ENCODE results near the gene TAF11L5. TPM values are rescaled to one million over a fixed set of nuclear protein-coding genes. Genes with fewer than 3 reads are reported as not detected.
"Not testable (repeated sequence)": the region's sequence is repeated elsewhere in the genome, so short reads cannot be mapped to it uniquely, and the experiment has no call there.

The TAF11L5 gene
- total and polyA plus RNA-seq, 2 of the 4 experiments (the other 2 are of a cell fraction): not detected

DNA sequence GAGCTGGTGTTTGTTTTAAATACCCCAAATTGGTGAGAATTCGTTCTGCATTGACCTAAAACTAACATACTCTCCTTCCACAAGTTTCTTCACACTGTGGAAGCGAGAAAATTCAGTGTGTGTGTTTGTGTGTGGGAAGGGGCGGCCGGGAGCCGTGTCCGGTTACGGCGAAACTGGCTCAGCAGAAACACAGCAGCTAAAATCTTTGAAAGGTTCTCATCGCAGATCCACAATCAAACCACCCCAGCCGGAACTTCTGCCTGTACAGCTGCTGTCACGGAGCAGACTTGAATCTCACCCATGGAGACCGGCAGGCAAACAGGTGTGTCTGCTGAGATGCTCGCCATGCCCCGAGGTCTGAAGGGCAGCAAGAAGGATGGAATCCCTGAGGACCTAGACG is 7.0 kb upstream of the TAF11L5 start, which contains the start of gene TAF11L3:
TSS of gene TAF11L3 (plus strand) at position 301 of the 400 bp plus-strand sequence.
- H3K56ac ChIP-seq (ENCODE audit: extremely low read depth, insufficient read depth, low read length); H2BK120ac ChIP-seq (ENCODE audit: low read depth, low read length); H4K5ac ChIP-seq (ENCODE audit: low read depth, low read length); H3K4me2 ChIP-seq (ENCODE audit: low read depth, low read length); dilution Hi-C loops (cut with HindIII; ENCODE audit: low sequenced_read_pairs, unreplicated experiment); H3K4me1 ChIP-seq (ENCODE audit: control insufficient read depth, insufficient read depth, low read length); BruUV-seq (replicated peaks); H3K4ac ChIP-seq (ENCODE audit: low read depth, low read length); H2AK9ac ChIP-seq (replicated peaks; ENCODE audit: low read depth, low read length, poor library complexity); DNase-seq; in situ Hi-C loops (cut with MboI; ENCODE audit: low sequenced_read_pairs); H3K9me3 ChIP-seq (ENCODE audit: control insufficient read depth, insufficient read depth, low read length); H3K9ac ChIP-seq (ENCODE audit: low read depth, low read length); H3K4me3 ChIP-seq (ENCODE audit: insufficient read depth, low read depth, low read length); H3K79me1 ChIP-seq (ENCODE audit: low read depth in 1 of 2, low read length in 2 of 2); H3K23ac ChIP-seq (ENCODE audit: low read depth, low read length); H3K36me3 ChIP-seq (ENCODE audit: control insufficient read depth, insufficient read depth, low read length); H3K27me3 ChIP-seq (ENCODE audit: control insufficient read depth, insufficient read depth, low read length); H2BK20ac ChIP-seq (ENCODE audit: low read depth, low read length); H2BK15ac ChIP-seq (ENCODE audit: low read depth, low read length); H3K9me1 ChIP-seq (ENCODE audit: insufficient read depth, low read length); H2AFZ ChIP-seq (replicated peaks; ENCODE audit: low read length, poor library complexity); intact Hi-C loops (cut with micrococcal nuclease); H3K18ac ChIP-seq (ENCODE audit: low read depth, low read length); CTCF ChIA-PET; H2AK5ac ChIP-seq (ENCODE audit: low read depth, low read length); H4K20me1 ChIP-seq (ENCODE audit: insufficient read depth, low read length); H2BK5ac ChIP-seq (ENCODE audit: low read depth, low read length, poor library complexity, severe bottlenecking); POLR2A ChIA-PET (ENCODE audit: unreplicated experiment); H3K14ac ChIP-seq (replicated peaks; ENCODE audit: low read depth, low read length); H3K27ac ChIP-seq (ENCODE audit: insufficient read depth, low read length); H4K91ac ChIP-seq (ENCODE audit: insufficient read depth, low read depth, low read length); H4K8ac ChIP-seq (ENCODE audit: low read depth in 2 of 2, low read length in 2 of 2); ATAC-seq (ENCODE audit: low read depth): not testable (repeated sequence)
- no CpG with 5 or more reads among the region's 15 CpGs for WGBS, 2 experiments (ENCODE audit: extremely low coverage in 2 of 2, insufficient read length in 1 of 2)

DNA sequence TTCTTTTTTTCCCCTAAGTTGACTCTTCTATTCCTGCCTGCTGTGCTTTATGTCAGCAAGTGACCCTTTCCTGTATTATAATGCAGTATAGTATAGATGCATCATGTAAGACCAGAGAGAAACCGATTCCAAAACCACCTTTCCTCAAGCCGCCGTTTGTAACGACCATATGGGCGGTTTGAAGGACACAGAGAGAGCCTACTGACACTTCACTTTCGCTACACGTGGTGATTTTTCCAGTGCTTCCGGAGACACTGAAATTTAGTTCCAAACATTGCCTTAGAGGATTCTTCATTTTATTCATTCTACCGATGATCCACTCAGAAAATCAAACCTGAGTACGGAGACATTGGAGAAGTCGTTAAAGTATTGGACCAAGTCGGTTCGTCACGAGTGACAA is 5.5 kb upstream of the TAF11L5 start:
- H3K9me3 ChIP-seq (ENCODE audit: control insufficient read depth, insufficient read depth, low read length); H2AK9ac ChIP-seq (replicated peaks; ENCODE audit: low read depth, low read length, poor library complexity); H3K36me3 ChIP-seq (ENCODE audit: control insufficient read depth, insufficient read depth, low read length); CTCF ChIA-PET; H3K18ac ChIP-seq (ENCODE audit: low read depth, low read length); H4K5ac ChIP-seq (ENCODE audit: low read depth, low read length); H2BK15ac ChIP-seq (ENCODE audit: low read depth, low read length); H3K9ac ChIP-seq (ENCODE audit: low read depth, low read length); H2BK120ac ChIP-seq (ENCODE audit: low read depth, low read length); in situ Hi-C loops (cut with MboI; ENCODE audit: low sequenced_read_pairs); H4K8ac ChIP-seq (ENCODE audit: low read depth in 2 of 2, low read length in 2 of 2); H3K4me3 ChIP-seq (ENCODE audit: insufficient read depth, low read depth, low read length); BruUV-seq (replicated peaks); H2AK5ac ChIP-seq (ENCODE audit: low read depth, low read length); H2BK20ac ChIP-seq (ENCODE audit: low read depth, low read length); H2BK5ac ChIP-seq (ENCODE audit: low read depth, low read length, poor library complexity, severe bottlenecking); H3K79me1 ChIP-seq (ENCODE audit: low read depth in 1 of 2, low read length in 2 of 2); dilution Hi-C loops (cut with HindIII; ENCODE audit: low sequenced_read_pairs, unreplicated experiment); H3K23ac ChIP-seq (ENCODE audit: low read depth, low read length); H4K91ac ChIP-seq (ENCODE audit: insufficient read depth, low read depth, low read length); H3K56ac ChIP-seq (ENCODE audit: extremely low read depth, insufficient read depth, low read length); DNase-seq; H3K27me3 ChIP-seq (ENCODE audit: control insufficient read depth, insufficient read depth, low read length); H3K4ac ChIP-seq (ENCODE audit: low read depth, low read length); H3K14ac ChIP-seq (replicated peaks; ENCODE audit: low read depth, low read length); H3K27ac ChIP-seq (ENCODE audit: insufficient read depth, low read length); intact Hi-C loops (cut with micrococcal nuclease); H3K4me1 ChIP-seq (ENCODE audit: control insufficient read depth, insufficient read depth, low read length); ATAC-seq (ENCODE audit: low read depth); H4K20me1 ChIP-seq (ENCODE audit: insufficient read depth, low read length); POLR2A ChIA-PET (ENCODE audit: unreplicated experiment); H3K9me1 ChIP-seq (ENCODE audit: insufficient read depth, low read length); H2AFZ ChIP-seq (replicated peaks; ENCODE audit: low read length, poor library complexity); H3K4me2 ChIP-seq (ENCODE audit: low read depth, low read length): not testable (repeated sequence)
- WGBS, 2 experiments (ENCODE audit: extremely low coverage in 2 of 2, insufficient read length in 1 of 2): 94% methylated on average over 6 of the region's 14 CpGs; no CpG with 5 or more reads in 1 of the 2 experiments

All from IMR-90 (cell line).